HFFc6 (cell line): ENCODE results near the gene HNRNPL. TPM values are rescaled to one million over a fixed set of nuclear protein-coding genes. Genes with fewer than 3 reads are reported as not detected.
A peak's percentile ranks its signal among the peaks of the same experiment; 100 is the strongest.

Experiments used
- DNase-seq: peaks from one replicate; pipeline ENCODE4 v3.0.0-alpha.2; 2018
- H3K27ac Mint-ChIP-seq: 2 replicates; pipeline ENCODE4 v1.8.0; 2020; ENCODE audit warnings: mild to moderate bottlenecking, mixed read lengths
- H3K27me3 Mint-ChIP-seq: 2 replicates; pipeline ENCODE4 v1.8.0; 2021; ENCODE audit warnings: mild to moderate bottlenecking, moderate library complexity, mixed read lengths; ENCODE audit not compliant: insufficient read depth
- H3K36me3 Mint-ChIP-seq: 2 replicates; pipeline ENCODE4 v1.8.0; 2021; ENCODE audit warnings: low read depth, mixed read lengths
- H3K4me1 Mint-ChIP-seq: 2 replicates; pipeline ENCODE4 v1.8.0; 2020; ENCODE audit warnings: low read depth, mixed read lengths
- H3K4me3 Mint-ChIP-seq: 2 replicates; pipeline ENCODE4 v1.8.0; 2020; ENCODE audit warnings: mild to moderate bottlenecking, moderate library complexity, mixed read lengths
- H3K9me3 Mint-ChIP-seq: 2 replicates; pipeline ENCODE4 v1.8.0; 2020; ENCODE audit warnings: mild to moderate bottlenecking, mixed read lengths
- long read RNA-seq: library from polyadenylated mRNA; unstranded; transcript quantifications from one replicate; pipeline ENCODE4 v2.0.0, GENCODE V29; 2019
- total RNA-seq, 6 experiments: library from RNA; stranded (reverse); fragmentation: NEBNext Ultra II Directional; extraction: Animal tissue kit (Norgen Biotek cat#: 25700); gene quantifications; 2 replicates in 1 of 6; 3 replicates in 5 of 6; pipeline ENCODE4 v1.2.3, GENCODE V29; 2021
- TF ChIP-seq, protein P1 (sequence below): fragments of 200-600 bp; sonication (generic); IDR thresholded peaks from 2 replicates; pipeline ENCODE4 v1.5.0; 2021; ENCODE audit warnings: antibody characterized with exemption, mild to moderate bottlenecking

The HNRNPL gene
- 100 to 1,000 TPM; 337 to 467 (median 441) TPM for total RNA-seq
- long read RNA-seq, partial matches to known transcripts = 2 of 10 reads
- long read RNA-seq, other reads (novel, unspliced or antisense) = 1 of 10 reads

- Mint-ChIP-seq H3K9me3 (no peaks in the 10 kb centered on the region), H3K4me1 (peaks cover 48% of the 10 kb centered on the region), H3K36me3 (peaks cover 34% of the 10 kb centered on the region), H3K27me3 (peaks cover 5% of the 10 kb centered on the region), H3K27ac (peak within 1 kb of the TSS; percentile 98), H3K4me3 (peak within 1 kb of the TSS; percentile 92)
- TF ChIP-seq, protein P1, sequence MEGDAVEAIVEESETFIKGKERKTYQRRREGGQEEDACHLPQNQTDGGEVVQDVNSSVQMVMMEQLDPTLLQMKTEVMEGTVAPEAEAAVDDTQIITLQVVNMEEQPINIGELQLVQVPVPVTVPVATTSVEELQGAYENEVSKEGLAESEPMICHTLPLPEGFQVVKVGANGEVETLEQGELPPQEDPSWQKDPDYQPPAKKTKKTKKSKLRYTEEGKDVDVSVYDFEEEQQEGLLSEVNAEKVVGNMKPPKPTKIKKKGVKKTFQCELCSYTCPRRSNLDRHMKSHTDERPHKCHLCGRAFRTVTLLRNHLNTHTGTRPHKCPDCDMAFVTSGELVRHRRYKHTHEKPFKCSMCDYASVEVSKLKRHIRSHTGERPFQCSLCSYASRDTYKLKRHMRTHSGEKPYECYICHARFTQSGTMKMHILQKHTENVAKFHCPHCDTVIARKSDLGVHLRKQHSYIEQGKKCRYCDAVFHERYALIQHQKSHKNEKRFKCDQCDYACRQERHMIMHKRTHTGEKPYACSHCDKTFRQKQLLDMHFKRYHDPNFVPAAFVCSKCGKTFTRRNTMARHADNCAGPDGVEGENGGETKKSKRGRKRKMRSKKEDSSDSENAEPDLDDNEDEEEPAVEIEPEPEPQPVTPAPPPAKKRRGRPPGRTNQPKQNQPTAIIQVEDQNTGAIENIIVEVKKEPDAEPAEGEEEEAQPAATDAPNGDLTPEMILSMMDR = peak; percentile 85
- peak; percentile 100 for DNase-seq
These were observed at the start of gene HNRNPL for GRCh38 chr19:38849860-38850435. Gene HNRNPL, minus strand, starts transcription at chr19:38849986. Its CDS starts 20 bp downstream, at chr19:38849966.

DNA sequence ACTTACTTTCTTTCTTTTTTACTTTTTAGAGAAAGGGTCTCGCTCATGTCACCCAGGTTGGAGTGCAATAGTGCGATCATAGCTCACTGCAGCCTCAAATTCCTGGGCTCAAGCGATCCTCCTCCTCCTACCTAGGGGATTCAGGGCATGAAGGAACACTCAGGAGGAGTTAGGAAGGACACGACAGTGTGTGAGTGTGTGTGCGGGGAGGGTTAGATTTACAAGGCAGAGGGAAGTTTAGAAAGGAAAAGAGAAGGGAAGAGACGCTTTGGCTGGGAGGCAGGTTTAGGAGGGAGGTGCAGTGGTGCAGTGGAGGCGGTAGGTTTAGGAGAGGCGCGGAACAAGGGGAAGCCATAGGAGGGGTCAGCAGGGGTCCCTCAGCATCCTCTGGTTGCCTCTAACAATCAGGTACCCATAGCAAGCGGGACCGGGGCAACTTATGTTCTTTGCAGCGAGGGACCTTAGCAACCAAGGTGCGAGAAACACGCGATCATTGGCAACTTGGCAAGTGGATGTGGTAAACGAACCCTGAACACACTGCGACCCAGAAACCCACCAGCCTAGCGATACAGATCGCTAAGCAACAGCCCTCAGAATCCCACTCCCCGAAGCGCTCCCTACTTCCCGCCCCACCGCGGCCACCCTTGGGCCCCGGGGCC, 49.1 kb upstream of the HNRNPL start:
- Mint-ChIP-seq H3K36me3 (no peaks in the 10 kb centered on the region), H3K4me1 (peaks cover 27% of the 10 kb centered on the region), H3K9me3 (no peaks in the 10 kb centered on the region), H3K4me3 (peak overlapping the region; percentile 93), H3K27ac (peak overlapping the region; percentile 90), H3K27me3 (peaks cover 6% of the 10 kb centered on the region)
- peak; percentile 14 for DNase-seq
- TF ChIP-seq, protein P1 = no peak

DNA sequence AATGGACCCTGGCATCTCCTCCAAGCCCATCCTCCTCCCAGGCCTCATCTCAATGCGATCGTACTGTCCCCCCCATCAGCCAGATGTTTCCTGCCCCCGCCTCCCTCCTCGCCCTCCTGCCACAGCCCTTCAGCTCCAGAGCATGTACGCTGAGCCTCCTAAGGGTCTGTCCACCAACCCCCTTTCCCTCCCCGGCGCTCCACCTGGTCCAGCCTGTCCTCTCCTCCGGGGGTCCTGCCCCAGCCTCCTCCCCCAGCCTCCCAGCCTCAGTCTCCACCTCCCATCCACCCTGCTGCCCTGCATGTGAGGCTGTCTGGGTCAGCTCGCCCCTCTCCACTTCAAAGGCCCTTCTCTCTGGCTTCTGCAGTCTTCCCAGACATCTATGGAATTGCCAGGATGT, 45.2 kb upstream of the HNRNPL start:
- Mint-ChIP-seq H3K27ac (no peak overlapping the region), H3K27me3 (peaks cover 6% of the 10 kb centered on the region), H3K9me3 (no peaks in the 10 kb centered on the region), H3K36me3 (no peaks in the 10 kb centered on the region), H3K4me1 (peaks cover 17% of the 10 kb centered on the region), H3K4me3 (no peak overlapping the region)
- DNase-seq = no peak
- TF ChIP-seq, protein P1 = no peak

GRCh38 chr19:38893341-38893771, 43.6 kb upstream of the HNRNPL start:
- no peaks in the 10 kb centered on the region for H3K9me3 Mint-ChIP-seq
- DNase-seq = no peak
- TF ChIP-seq, protein P1 = no peak
- H3K27ac Mint-ChIP-seq = no peak overlapping the region
- H3K4me3 Mint-ChIP-seq = no peak overlapping the region
- no peaks in the 10 kb centered on the region for H3K36me3 Mint-ChIP-seq
- H3K27me3 Mint-ChIP-seq = peaks cover under 1% of the 10 kb centered on the region; the same call in 1 of the 2 replicates
- H3K4me1 Mint-ChIP-seq = peaks cover 9% of the 10 kb centered on the region

DNA sequence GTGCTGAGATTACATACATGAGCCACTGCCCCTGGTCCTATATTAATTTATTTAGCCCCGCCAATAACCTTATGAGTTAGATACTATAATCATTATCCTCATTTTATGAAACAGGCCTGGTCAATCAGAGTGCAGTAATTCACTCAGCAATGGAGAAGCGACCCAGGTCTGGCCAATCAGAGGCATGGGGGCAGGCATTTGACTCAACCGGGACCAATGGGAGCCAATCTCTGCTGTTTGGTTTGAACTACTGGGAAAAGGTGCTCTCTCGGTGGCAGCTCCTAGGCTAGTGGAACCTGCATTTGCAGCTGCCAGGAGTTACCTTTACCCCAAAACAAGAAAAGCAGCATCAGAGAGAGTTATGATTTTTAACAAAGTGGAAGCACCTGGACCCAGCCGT, 43.1 kb upstream of the HNRNPL start:
- TF ChIP-seq, protein P1 = no peak
- no peak overlapping the region for H3K27ac Mint-ChIP-seq
- H3K9me3 Mint-ChIP-seq = no peaks in the 10 kb centered on the region
- H3K4me3 Mint-ChIP-seq = no peak overlapping the region
- no peaks in the 10 kb centered on the region for H3K27me3 Mint-ChIP-seq
- no peak for DNase-seq
- no peaks in the 10 kb centered on the region for H3K36me3 Mint-ChIP-seq
- peaks cover 4% of the 10 kb centered on the region for H3K4me1 Mint-ChIP-seq
